Liver (tissue), 9 donors: ENCODE measurements around the gene SMU1. TPM values are rescaled to one million over a fixed set of nuclear protein-coding genes. Genes with fewer than 3 reads are reported as not detected.

ENCODE experiments used
- DNase-seq: peaks from one replicate; pipeline ENCODE4 v3.0.0-alpha.2; 2017; ENCODE audit warnings: low spot score
- H3K27ac ChIP-seq, 2 donors: one replicate each; pipeline ENCODE4 v1.7.0; 2013; ENCODE audit warnings: inconsistent platforms in 2 of 2, low read length in 2 of 2, control low read depth in 1 of 2, low read depth in 1 of 2, mild to moderate bottlenecking in 1 of 2
- H3K27me3 ChIP-seq, 4 donors: one replicate each; pipeline versions ENCODE4 v1.6.1 to v1.7.0; 2013; ENCODE audit warnings: low read length in 3 of 4, inconsistent platforms in 1 of 4, mild to moderate bottlenecking in 1 of 4, moderate library complexity in 1 of 4; ENCODE audit not compliant: control insufficient read depth in 4 of 4, insufficient read depth in 4 of 4
- H3K36me3 ChIP-seq, 4 donors: one replicate each; pipeline versions ENCODE4 v1.6.1 to v1.7.0; 2013; ENCODE audit warnings: low read length in 3 of 4, mild to moderate bottlenecking in 3 of 4, low read depth in 1 of 4, moderate library complexity in 1 of 4; ENCODE audit not compliant: control insufficient read depth in 4 of 4, insufficient read depth in 3 of 4
- H3K4me1 ChIP-seq, 4 donors: one replicate each; pipeline versions ENCODE4 v1.6.1 to v1.7.0; 2013; ENCODE audit warnings: low read length in 3 of 4, mild to moderate bottlenecking in 3 of 4, moderate library complexity in 1 of 4; ENCODE audit not compliant: control insufficient read depth in 4 of 4, insufficient read depth in 4 of 4
- H3K4me3 ChIP-seq, 3 donors: one replicate each; pipeline versions ENCODE4 v1.6.1 to v1.7.0; 2013; ENCODE audit warnings: low read length in 3 of 3, control low read depth in 1 of 3, low read depth in 1 of 3, mild to moderate bottlenecking in 1 of 3
- H3K9ac ChIP-seq, 2 donors: one replicate each; pipeline ENCODE4 v1.7.0; 2013; ENCODE audit warnings: low read length in 2 of 2, mild to moderate bottlenecking in 2 of 2, moderate library complexity in 2 of 2, control low read depth in 1 of 2, low read depth in 1 of 2
- H3K9me3 ChIP-seq, 4 donors: one replicate each; pipeline versions ENCODE4 v1.6.1 to v1.7.0; 2013; ENCODE audit warnings: low read length in 3 of 4; ENCODE audit not compliant: control insufficient read depth in 4 of 4
- EGR1 ChIP-seq, 2 donors: IDR thresholded peaks; 2 replicates each; pipeline ENCODE4 v1.6.1; 2016 to 2018; ENCODE audit warnings: antibody characterized with exemption in 2 of 2, low read depth in 2 of 2
- FOXA1 ChIP-seq: IDR thresholded peaks from 2 replicates; pipeline ENCODE4 v1.6.1; 2016; ENCODE audit warnings: antibody characterized with exemption
- FOXA2 ChIP-seq: IDR thresholded peaks from 2 replicates; pipeline ENCODE4 v1.6.1; 2016; ENCODE audit warnings: antibody characterized with exemption
- GABPA ChIP-seq, 2 donors: IDR thresholded peaks in 1 of 2; conservative IDR thresholded peaks in 1 of 2; 2 replicates each; pipeline ENCODE4 v1.6.1; 2016; ENCODE audit warnings: antibody characterized with exemption in 2 of 2, mild to moderate bottlenecking in 1 of 2, moderate library complexity in 1 of 2
- HNF4A ChIP-seq, 2 donors: conservative IDR thresholded peaks; 2 replicates each; pipeline ENCODE4 v1.6.1; 2016; ENCODE audit warnings: antibody characterized with exemption in 2 of 2, mild to moderate bottlenecking in 2 of 2
- HNF4G ChIP-seq: IDR thresholded peaks from 2 replicates; pipeline ENCODE4 v1.6.1; 2016; ENCODE audit warnings: antibody characterized with exemption
- JUND ChIP-seq, 2 donors: IDR thresholded peaks; 2 replicates each; pipeline ENCODE4 v1.6.1; 2016; ENCODE audit warnings: antibody characterized with exemption in 2 of 2
- NR2F2 ChIP-seq: IDR thresholded peaks from 2 replicates; pipeline ENCODE4 v1.6.1; 2016; ENCODE audit warnings: antibody characterized with exemption
- RAD21 ChIP-seq, 2 donors: IDR thresholded peaks; 2 replicates each; pipeline ENCODE4 v1.6.1; 2016; ENCODE audit warnings: antibody characterized with exemption in 2 of 2, mild to moderate bottlenecking in 2 of 2
- RXRA ChIP-seq, 2 donors: IDR thresholded peaks; 2 replicates each; pipeline ENCODE4 v1.6.1; 2017 to 2018; ENCODE audit warnings: antibody characterized with exemption in 2 of 2, mild to moderate bottlenecking in 1 of 2
- SP1 ChIP-seq: IDR thresholded peaks from 2 replicates; pipeline ENCODE4 v1.6.1; 2018; ENCODE audit warnings: antibody characterized with exemption, mild to moderate bottlenecking
- TAF1 ChIP-seq: conservative IDR thresholded peaks from 2 replicates; pipeline ENCODE4 v1.6.1; 2016; ENCODE audit warnings: antibody characterized with exemption, mild to moderate bottlenecking
- YY1 ChIP-seq: IDR thresholded peaks from 2 replicates; pipeline ENCODE4 v1.6.1; 2016; ENCODE audit warnings: antibody characterized with exemption, mild to moderate bottlenecking
- WGBS: extraction: QIAGEN DNeasy Blood & Tissue Kit; methylation state at CpG from one replicate; pipeline ENCODE4 v1.1.7; 2013; 5-methylcytosine and 5-hydroxymethylcytosine counted together
- polyA plus RNA-seq, 2 donors: library from polyadenylated mRNA; stranded (reverse) in 1 of 2; unstranded in 1 of 2; fragments of 200-250 nt in 1 of 2; fragments of >200 nt in 1 of 2; fragmentation: Nextera tagmentation in 1 of 2; extraction: Ambion mirVana in 1 of 2; gene quantifications; one replicate each; pipeline versions ENCODE4 v1.2.1 to v1.2.3, GENCODE V29; 2013 to 2015
- total RNA-seq, 2 donors: library from RNA; depleted of rRNA; stranded (reverse); fragments of >200 nt; gene quantifications; one replicate each; pipeline ENCODE4 v1.2.3, GENCODE V29; 2014
- TF ChIP-seq, protein P1 (sequence below): IDR thresholded peaks from 2 replicates; pipeline ENCODE4 v1.6.1; 2016; ENCODE audit warnings: antibody characterized with exemption
- TF ChIP-seq, protein P2 (sequence below): IDR thresholded peaks from 2 replicates; pipeline ENCODE4 v1.6.1; 2016; ENCODE audit warnings: antibody characterized with exemption
- TF ChIP-seq, protein P3 (sequence below): IDR thresholded peaks from 2 replicates; pipeline ENCODE4 v1.6.1; 2016; ENCODE audit warnings: antibody characterized with exemption
- TF ChIP-seq, protein P4 (sequence below): IDR thresholded peaks from 2 replicates; pipeline ENCODE4 v1.6.1; 2016; ENCODE audit warnings: antibody characterized with exemption, mild to moderate bottlenecking
- donor health status: healthy.
- donor health status: healthy.
- donor health status: healthy.
- donor health status: healthy.
- donor health status: healthy.

Gene SMU1
- total and polyA plus RNA-seq, 4 donors: 5.3 to 14.2 (median 9.5) TPM

DNA sequence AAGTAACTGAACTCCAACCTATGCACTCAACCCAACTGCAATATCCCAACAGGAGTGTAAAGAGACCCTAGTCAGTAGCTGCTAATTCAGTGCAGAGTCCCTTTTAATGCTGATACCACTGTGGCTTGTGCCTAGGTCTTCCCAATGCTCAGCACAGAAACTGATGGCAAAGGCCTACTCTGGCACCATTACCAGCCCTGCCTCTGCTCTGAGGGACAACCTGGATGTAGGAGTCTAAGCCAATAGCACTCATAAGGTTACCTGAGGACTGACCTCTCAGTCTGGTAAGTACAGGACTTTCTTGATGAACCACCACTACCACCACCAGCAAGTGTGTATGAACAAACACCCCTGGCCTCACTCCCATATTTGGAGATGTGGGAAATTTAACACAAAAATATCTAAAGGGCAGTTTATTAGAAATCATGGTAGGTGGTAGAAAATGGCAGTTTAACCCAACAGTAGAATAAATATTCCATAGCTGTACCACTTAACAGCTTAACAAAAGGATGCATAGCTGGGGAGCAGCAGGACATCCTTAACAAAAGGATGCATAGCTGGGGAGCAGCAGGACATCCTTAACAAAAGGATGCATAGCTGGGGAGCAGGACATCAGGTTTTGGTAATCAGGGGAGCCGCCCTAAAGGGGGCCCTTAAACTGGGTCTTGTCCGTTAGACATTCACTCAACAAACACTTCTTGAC, 62.4 kb downstream of the SMU1 start (continued):
- TF ChIP-seq YY1: no peak
- no peak for TF ChIP-seq EGR1 (IDR thresholded peaks at IDR 0.05; ENCODE audit: low read depth in 2 of 2)
- no peak for TF ChIP-seq HNF4G
- TF ChIP-seq HNF4A (conservative IDR thresholded peaks at IDR 0.05): no peak
- TF ChIP-seq, protein P1, sequence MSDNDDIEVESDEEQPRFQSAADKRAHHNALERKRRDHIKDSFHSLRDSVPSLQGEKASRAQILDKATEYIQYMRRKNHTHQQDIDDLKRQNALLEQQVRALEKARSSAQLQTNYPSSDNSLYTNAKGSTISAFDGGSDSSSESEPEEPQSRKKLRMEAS: no peak
- TF ChIP-seq, protein P2, sequence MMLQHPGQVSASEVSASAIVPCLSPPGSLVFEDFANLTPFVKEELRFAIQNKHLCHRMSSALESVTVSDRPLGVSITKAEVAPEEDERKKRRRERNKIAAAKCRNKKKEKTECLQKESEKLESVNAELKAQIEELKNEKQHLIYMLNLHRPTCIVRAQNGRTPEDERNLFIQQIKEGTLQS: no peak
- no peak for TF ChIP-seq TAF1
- no peak for TF ChIP-seq SP1

DNA sequence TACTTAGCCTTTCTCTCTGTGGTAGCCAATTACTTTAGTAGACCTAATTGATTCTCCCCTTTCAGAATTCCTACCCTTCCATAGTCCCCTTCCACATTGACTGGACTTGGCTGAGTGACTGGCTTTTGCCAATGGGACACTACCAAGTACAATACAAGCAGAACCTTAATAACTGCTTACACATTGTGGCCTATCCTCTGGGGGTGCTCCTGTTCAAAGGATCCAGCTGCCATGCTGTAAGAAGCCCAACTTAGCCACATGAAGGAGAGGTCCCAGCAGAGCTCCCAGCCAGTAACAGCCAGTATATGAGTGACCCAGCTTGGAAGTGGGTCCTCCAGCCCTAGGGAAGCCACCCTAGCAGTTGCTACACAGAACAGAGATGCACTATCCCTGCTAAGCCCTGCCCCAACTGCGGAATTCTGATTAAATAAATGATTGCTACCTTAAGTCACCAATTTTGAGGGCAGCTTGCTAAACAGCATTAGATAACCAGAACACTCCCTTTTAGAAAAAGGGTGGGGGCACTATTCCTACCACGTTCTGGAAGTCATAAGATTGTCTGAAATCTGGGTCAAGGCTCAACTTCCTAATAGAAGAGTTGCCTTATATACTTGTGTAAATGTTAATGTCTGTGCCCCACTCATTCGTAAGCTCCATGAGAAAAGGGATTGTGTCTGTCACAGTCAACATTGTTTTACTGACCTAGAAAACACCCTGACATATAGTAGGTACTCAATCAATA, 64.0 kb downstream of the SMU1 start:
- WGBS: 89% methylated on average over 3 of the region's 3 CpGs
- Histone ChIP-seq H3K36me3 (no peaks in the 10 kb centered on the region), H3K9ac (no peak overlapping the region), H3K9me3 (no peaks in the 10 kb centered on the region), H3K4me1 (no peaks in the 10 kb centered on the region), H3K27ac (no peak overlapping the region), H3K4me3 (no peak overlapping the region), H3K27me3 (no peaks in the 10 kb centered on the region)
- TF ChIP-seq YY1 (no peak), FOXA2 (no peak), EGR1 (IDR thresholded peaks at IDR 0.05; ENCODE audit: low read depth in 2 of 2) (no peak), GABPA (IDR thresholded peaks at IDR 0.05 in 1 of 2, conservative IDR thresholded peaks at IDR 0.05 in 1 of 2) (no peak), RAD21 (IDR thresholded peaks at IDR 0.05) (no peak)
- TF ChIP-seq, protein P1: no peak
- TF ChIP-seq, protein P2: no peak
- DNase-seq: no peak

DNA sequence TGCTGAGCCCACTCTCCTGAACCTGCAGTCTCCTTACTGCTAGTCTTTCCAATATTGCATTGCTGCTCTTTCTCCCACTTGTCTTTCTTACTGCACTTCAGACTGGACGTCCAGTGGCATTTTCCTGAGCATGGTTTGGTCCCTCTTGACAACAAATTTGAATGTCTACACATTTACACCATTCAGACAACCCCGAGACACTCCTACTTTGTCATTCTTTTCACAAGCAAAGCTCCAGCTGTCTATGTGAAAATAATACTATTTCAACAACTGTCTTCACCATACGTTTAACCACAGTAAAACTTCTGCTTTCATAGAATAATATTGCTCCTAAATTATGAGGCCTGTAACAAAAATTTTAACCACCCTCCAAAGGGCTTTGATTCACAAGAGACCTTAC, 64.6 kb downstream of the SMU1 start:
- 88% methylated on average over 3 of the region's 3 CpGs for WGBS
- H3K4me3 ChIP-seq: no peak overlapping the region
- H3K27ac ChIP-seq: no peak overlapping the region
- no peak for DNase-seq
- H3K36me3 ChIP-seq: no peaks in the 10 kb centered on the region
- H3K9ac ChIP-seq: no peak overlapping the region
- no peaks in the 10 kb centered on the region for H3K27me3 ChIP-seq
- TF ChIP-seq SP1 (no peak), RXRA (IDR thresholded peaks at IDR 0.05) (no peak), TAF1 (no peak), FOXA2 (no peak), HNF4A (conservative IDR thresholded peaks at IDR 0.05) (no peak), FOXA1 (no peak), JUND (IDR thresholded peaks at IDR 0.05) (no peak), NR2F2 (no peak), EGR1 (IDR thresholded peaks at IDR 0.05; ENCODE audit: low read depth in 2 of 2) (no peak), HNF4G (no peak), YY1 (no peak), GABPA (IDR thresholded peaks at IDR 0.05 in 1 of 2, conservative IDR thresholded peaks at IDR 0.05 in 1 of 2) (no peak)
- TF ChIP-seq, protein P1: no peak
- TF ChIP-seq, protein P3, sequence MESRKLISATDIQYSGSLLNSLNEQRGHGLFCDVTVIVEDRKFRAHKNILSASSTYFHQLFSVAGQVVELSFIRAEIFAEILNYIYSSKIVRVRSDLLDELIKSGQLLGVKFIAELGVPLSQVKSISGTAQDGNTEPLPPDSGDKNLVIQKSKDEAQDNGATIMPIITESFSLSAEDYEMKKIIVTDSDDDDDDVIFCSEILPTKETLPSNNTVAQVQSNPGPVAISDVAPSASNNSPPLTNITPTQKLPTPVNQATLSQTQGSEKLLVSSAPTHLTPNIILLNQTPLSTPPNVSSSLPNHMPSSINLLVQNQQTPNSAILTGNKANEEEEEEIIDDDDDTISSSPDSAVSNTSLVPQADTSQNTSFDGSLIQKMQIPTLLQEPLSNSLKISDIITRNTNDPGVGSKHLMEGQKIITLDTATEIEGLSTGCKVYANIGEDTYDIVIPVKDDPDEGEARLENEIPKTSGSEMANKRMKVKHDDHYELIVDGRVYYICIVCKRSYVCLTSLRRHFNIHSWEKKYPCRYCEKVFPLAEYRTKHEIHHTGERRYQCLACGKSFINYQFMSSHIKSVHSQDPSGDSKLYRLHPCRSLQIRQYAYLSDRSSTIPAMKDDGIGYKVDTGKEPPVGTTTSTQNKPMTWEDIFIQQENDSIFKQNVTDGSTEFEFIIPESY: no peak
- TF ChIP-seq, protein P2: no peak
- TF ChIP-seq, protein P4, sequence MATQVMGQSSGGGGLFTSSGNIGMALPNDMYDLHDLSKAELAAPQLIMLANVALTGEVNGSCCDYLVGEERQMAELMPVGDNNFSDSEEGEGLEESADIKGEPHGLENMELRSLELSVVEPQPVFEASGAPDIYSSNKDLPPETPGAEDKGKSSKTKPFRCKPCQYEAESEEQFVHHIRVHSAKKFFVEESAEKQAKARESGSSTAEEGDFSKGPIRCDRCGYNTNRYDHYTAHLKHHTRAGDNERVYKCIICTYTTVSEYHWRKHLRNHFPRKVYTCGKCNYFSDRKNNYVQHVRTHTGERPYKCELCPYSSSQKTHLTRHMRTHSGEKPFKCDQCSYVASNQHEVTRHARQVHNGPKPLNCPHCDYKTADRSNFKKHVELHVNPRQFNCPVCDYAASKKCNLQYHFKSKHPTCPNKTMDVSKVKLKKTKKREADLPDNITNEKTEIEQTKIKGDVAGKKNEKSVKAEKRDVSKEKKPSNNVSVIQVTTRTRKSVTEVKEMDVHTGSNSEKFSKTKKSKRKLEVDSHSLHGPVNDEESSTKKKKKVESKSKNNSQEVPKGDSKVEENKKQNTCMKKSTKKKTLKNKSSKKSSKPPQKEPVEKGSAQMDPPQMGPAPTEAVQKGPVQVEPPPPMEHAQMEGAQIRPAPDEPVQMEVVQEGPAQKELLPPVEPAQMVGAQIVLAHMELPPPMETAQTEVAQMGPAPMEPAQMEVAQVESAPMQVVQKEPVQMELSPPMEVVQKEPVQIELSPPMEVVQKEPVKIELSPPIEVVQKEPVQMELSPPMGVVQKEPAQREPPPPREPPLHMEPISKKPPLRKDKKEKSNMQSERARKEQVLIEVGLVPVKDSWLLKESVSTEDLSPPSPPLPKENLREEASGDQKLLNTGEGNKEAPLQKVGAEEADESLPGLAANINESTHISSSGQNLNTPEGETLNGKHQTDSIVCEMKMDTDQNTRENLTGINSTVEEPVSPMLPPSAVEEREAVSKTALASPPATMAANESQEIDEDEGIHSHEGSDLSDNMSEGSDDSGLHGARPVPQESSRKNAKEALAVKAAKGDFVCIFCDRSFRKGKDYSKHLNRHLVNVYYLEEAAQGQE: no peak
- H3K9me3 ChIP-seq: no peaks in the 10 kb centered on the region
- H3K4me1 ChIP-seq: no peaks in the 10 kb centered on the region
